H1 (cell line): ENCODE data around the gene PROZ. TPM values are rescaled to one million over a fixed set of nuclear protein-coding genes. Genes with fewer than 3 reads are reported as not detected.

ENCODE experiments used
- ASH2L ChIP-seq: fragments of 200-600, 300-600 bp; sonication (generic); IDR thresholded peaks from one replicate; pipeline ENCODE4 v1.7.1; 2017; ENCODE audit warnings: low read length
- BRCA1 ChIP-seq: IDR thresholded peaks from 2 replicates; pipeline ENCODE4 v1.6.1; 2012; ENCODE audit warnings: low read depth, low read length, improper control_type of control experiment
- CBX8 ChIP-seq: fragments of 300-800, 300-1000 bp; sonication (generic); IDR thresholded peaks from 2 replicates; pipeline ENCODE4 v1.7.1; 2016; ENCODE audit warnings: low read depth, low read length, borderline replicate concordance
- NANOG ChIP-seq: IDR thresholded peaks from 2 replicates; pipeline ENCODE4 v1.6.1; 2011; ENCODE audit warnings: low read length, low read depth, mild to moderate bottlenecking, inconsistent platforms; ENCODE audit not compliant: insufficient read depth, poor library complexity, severe bottlenecking
- NRF1 ChIP-seq: IDR thresholded peaks from 2 replicates; pipeline ENCODE4 v1.6.1; 2011; ENCODE audit warnings: mild to moderate bottlenecking, low read depth, low read length, improper control_type of control experiment
- SIRT6 ChIP-seq: IDR thresholded peaks from one replicate; pipeline ENCODE4 v1.7.1; 2012; ENCODE audit warnings: low read length, inconsistent platforms
- polyA plus RNA-seq, 7 experiments: library from polyadenylated mRNA; depleted of rRNA in 3 of 7; stranded (reverse) in 5 of 7; unstranded in 2 of 7; fragments of >200 nt in 5 of 7; fragments of 200-250 nt in 2 of 7; gene quantifications; 1 replicate in 5 of 7; 2 replicates in 1 of 7; 4 replicates in 1 of 7; pipeline versions ENCODE4 v1.2.1 to v1.2.3, GENCODE V29; 2011 to 2013; ENCODE audit warnings: missing spikeins in 2 of 7, mixed read lengths in 2 of 7
- total RNA-seq: library from RNA; stranded (reverse); fragmentation: NEBNext Ultra II Directional; extraction: Animal tissue kit (Norgen Biotek cat#: 25700); gene quantifications from 2 replicates; pipeline ENCODE4 v1.2.1, GENCODE V29; 2021

Gene PROZ
- total and polyA plus RNA-seq, 2 of the 8 experiments (the other 6 are each of a cell fraction or from before 2014, with no cell fraction given): not detected

GRCh38 chr13:113169277-113170272 lies 11.1 kb downstream of the PROZ start (continued):
- TF ChIP-seq NRF1 (no peak), CBX8 (no peak), NANOG (no peak), SIRT6 (no peak), BRCA1 (no peak), ASH2L (no peak)
